GM12801 (cell line): ENCODE data around the gene RAB11FIP4.

Source experiments
- TF ChIP-seq, protein P1 (sequence below): IDR thresholded peaks from one replicate; pipeline ENCODE4 v1.5.1; 2011; ENCODE audit warnings: control low read depth; ENCODE audit not compliant: insufficient read length; ENCODE audit errors: extremely low read depth

RAB11FIP4 gene

DNA sequence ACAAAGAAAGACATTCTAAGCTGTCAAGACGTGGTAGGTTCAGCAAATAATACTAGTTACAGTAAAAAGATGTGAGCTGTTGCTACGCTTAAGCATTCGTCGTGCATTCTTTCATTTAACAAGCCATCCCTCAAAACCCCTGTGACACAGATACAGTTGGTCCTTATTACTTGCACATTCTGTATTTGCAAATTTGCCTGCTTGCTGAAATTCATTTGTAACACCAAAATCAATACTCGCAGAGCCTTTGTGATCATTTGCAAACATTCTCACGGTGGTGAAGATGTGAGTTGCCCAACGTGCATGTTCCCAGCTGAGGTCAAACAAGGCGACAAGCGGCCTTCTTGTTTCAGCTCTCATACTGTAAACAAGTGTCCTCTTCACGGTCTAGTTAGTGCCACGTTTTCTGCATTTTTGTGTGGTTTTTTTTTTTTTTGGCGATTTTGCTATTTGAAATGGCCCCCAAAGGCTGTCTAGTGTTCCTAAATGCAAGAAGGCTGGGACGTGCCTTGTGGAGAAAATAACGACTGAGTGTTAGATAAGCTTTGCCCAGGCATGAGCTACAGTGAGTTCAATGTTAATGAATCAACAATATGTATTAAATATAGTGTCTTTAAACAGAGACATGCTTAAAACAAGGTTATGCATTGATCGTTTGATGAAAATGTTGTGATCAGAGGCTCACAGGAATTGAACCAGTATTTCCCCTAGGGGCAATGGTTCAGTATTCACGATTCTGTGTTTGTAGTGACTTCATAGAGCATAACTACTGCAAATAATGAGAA, 84.1 kb downstream of the RAB11FIP4 start:
- TF ChIP-seq, protein P1, sequence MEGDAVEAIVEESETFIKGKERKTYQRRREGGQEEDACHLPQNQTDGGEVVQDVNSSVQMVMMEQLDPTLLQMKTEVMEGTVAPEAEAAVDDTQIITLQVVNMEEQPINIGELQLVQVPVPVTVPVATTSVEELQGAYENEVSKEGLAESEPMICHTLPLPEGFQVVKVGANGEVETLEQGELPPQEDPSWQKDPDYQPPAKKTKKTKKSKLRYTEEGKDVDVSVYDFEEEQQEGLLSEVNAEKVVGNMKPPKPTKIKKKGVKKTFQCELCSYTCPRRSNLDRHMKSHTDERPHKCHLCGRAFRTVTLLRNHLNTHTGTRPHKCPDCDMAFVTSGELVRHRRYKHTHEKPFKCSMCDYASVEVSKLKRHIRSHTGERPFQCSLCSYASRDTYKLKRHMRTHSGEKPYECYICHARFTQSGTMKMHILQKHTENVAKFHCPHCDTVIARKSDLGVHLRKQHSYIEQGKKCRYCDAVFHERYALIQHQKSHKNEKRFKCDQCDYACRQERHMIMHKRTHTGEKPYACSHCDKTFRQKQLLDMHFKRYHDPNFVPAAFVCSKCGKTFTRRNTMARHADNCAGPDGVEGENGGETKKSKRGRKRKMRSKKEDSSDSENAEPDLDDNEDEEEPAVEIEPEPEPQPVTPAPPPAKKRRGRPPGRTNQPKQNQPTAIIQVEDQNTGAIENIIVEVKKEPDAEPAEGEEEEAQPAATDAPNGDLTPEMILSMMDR = no peak

DNA sequence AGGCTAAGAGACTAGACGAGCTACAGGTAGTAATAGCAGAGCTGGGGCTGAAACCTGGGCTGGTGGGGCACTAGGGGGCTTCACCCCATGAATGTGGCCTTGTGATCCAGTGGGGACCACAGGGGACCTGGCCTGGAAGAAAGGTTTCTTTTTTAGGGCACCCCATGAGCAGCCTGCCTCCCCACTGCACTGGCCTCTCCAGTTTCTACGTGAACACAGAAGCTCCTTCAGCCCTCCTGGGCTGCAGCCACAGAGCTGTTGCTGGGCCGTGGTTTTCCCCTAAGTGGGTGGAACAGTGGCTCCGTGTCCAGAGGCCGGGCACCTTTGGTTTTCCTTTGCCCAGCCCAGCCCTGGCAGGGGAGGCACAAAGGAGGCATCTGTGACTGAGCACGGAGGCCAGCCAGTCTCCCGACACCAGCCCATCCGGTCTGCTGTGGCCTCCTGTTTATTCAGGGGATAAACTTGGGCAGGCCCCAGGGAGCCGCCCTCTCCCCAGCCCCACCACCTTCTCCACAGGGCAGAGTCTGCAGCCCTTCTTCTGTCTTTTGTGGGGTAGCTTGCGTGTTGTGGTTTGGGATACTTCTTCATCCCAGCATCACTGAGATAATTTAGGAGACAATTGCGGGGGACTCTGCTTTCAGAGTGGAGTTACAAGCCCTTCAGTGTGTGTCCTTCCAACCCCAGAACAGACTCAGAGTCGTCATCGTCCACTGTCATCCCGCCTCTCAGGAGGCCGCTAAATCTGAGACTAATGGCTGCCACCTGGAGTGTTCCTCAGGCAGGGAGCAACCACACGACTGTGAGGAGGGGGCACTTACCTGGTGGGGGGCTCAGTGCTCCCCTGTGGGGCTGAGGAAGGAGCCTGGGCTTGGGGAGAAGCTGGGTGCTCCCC, 85.3 kb downstream of the RAB11FIP4 start:
- TF ChIP-seq, protein P1 = no peak

DNA sequence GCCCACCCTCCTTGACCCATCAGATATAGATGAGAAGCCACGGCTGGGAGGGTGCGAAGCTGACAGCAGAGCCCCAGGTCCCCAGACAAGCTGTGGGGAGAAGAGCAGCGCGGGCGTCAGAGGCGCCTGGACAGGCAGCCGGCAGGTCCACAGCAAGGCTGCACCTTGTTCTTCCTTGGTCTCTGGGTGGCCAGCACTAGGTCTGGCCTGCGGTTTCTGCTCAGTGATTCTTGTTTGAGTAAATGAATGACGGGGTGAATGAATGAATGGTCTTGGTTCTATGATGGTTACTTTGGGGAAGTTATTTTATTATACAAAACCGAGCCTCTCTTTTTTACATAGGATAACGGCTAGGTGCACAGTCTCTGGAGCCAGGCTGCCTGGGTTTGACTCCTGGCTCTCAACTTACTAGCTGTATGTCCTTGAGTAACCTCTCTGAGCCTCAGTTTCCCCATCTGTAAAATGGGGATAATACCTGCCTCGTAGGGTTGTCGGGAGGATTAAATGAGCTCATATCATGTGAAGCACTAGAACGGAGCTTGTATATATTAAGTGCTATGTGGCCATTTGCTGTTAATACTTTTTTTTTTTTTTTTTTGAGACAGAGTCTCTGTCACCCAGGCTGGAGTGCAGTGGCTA, 86.1 kb downstream of the RAB11FIP4 start:
- TF ChIP-seq, protein P1 = no peak

DNA sequence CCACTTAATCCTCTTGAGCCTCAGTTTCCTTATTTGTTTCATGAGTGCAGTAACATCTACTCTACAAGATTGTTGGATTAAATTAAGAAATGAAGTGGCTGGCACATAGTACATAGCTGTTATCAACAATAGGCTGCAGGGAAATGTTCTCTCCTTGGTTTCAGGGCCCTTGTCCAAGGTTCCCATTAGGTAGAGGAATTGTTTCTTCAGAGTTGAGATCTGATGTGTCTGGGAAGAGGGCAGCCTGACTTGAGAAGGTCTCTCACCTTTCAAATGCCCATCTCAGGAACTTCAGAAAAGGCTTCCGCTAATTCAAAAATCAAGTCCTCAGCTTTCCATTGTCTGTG, 87.6 kb downstream of the RAB11FIP4 start:
- TF ChIP-seq, protein P1 = no peak

- TF ChIP-seq, protein P1 = no peak
Observed at GRCh38 chr17:31479524-31479923, 88.0 kb downstream of the RAB11FIP4 start.

DNA sequence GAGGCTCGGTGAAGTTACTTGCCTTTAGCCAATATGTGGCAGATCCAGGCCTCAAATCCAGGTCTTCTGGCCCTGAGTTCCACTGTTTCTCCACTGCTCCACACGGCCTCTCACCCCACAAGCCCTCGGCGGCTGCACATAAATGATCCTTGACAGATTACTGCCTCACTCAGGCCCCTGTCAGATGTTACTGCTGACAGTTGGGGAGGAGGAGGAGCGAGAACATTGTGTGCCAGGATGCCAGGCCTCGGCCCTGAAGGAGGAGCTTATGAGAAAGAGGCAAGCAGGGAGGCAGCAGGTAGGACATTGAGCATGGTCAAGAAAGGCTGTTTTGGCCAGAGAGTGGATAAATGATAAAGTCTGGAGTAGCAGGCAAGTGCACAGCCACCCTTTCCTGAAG, 88.6 kb downstream of the RAB11FIP4 start:
- TF ChIP-seq, protein P1 = no peak

DNA sequence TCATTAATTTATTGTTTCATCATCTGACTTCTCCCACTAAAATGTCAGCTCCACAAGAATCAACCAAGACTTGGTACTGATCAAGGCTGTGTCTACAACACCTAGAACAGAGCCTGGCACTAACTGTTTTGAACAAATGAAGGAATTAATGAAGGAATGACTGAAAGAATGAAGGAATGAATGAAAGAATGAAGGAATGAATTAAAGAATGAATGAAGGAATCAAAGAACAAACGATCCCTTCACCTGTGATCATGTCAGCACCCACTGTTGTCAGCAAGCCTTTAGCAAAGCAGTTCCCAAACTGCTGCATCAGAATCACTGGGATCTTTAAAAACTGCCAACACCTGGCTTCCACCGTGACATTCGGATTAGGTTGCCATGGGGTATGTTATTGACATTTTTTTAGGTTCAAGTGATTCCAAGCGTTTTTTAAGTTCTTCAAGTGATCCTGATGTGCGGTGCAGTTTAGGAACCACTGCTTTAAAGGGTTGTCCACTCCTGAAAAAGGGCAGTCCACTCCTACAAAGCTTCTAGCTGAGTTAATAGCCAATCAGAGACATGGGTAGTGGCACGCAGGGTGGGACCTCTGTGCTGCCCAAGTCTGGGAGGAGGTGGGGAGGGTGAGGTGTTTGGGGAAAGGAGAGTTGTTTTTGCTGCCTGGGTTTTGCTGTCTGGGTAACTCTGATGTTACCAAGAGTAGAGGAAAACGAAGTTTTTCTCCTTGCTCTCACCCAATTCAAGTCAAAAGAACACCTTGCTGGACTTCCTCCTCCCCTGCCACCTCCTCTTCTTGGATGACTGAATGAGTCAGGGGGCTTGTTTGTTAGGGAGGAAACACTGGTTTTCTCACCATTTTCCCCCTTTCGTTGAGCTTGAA, 89.7 kb downstream of the RAB11FIP4 start:
- TF ChIP-seq, protein P1 = no peak
